HL-60 (cell line): ENCODE results near the gene SLAMF9.
A peak's percentile ranks its signal among the peaks of the same experiment; 100 is the strongest.

Source experiments
- DNase-seq, 2 experiments: peaks; one replicate each; pipeline ENCODE4 v3.0.0-alpha.2; 2010 to 2020; ENCODE audit warnings: low read depth in 1 of 2, low spot score in 1 of 2
- H3K27ac ChIP-seq: fragments of 250-450 bp; sonication (Bioruptor Pico); replicated peaks from 2 replicates; pipeline ENCODE4 v1.5.1; 2020; ENCODE audit warnings: mild to moderate bottlenecking, moderate library complexity
- H3K27me3 ChIP-seq: fragments of 250-450 bp; sonication (Bioruptor Pico); 2 replicates; pipeline ENCODE4 v1.5.1; 2021; ENCODE audit warnings: mild to moderate bottlenecking, moderate library complexity; ENCODE audit not compliant: insufficient read depth, poor library complexity, severe bottlenecking
- H3K4me3 ChIP-seq: replicated peaks from 2 replicates; pipeline ENCODE4 v1.5.1; 2011; ENCODE audit warnings: mild to moderate bottlenecking, control low read depth, low read length; ENCODE audit not compliant: insufficient read depth
- GABPA ChIP-seq: IDR thresholded peaks from 2 replicates; pipeline ENCODE4 v1.6.1; 2012; ENCODE audit warnings: low read depth
- POLR2AphosphoS5 ChIP-seq: IDR thresholded peaks from 2 replicates; pipeline ENCODE4 v1.6.1; 2012; ENCODE audit warnings: low read depth
- SPI1 ChIP-seq: IDR thresholded peaks from 2 replicates; pipeline ENCODE4 v1.6.1; 2012; ENCODE audit warnings: low read depth, mild to moderate bottlenecking, borderline replicate concordance
- TF ChIP-seq, protein P1 (sequence below): IDR thresholded peaks from one replicate; pipeline ENCODE4 v1.5.1; 2011; ENCODE audit warnings: low read length, control low read depth, inconsistent platforms; ENCODE audit not compliant: insufficient read depth
- TF ChIP-seq, protein P2 (sequence below): IDR thresholded peaks from 2 replicates; pipeline ENCODE4 v1.6.1; 2012; ENCODE audit warnings: low read depth; ENCODE audit not compliant: insufficient replicate concordance

The SLAMF9 gene

DNA sequence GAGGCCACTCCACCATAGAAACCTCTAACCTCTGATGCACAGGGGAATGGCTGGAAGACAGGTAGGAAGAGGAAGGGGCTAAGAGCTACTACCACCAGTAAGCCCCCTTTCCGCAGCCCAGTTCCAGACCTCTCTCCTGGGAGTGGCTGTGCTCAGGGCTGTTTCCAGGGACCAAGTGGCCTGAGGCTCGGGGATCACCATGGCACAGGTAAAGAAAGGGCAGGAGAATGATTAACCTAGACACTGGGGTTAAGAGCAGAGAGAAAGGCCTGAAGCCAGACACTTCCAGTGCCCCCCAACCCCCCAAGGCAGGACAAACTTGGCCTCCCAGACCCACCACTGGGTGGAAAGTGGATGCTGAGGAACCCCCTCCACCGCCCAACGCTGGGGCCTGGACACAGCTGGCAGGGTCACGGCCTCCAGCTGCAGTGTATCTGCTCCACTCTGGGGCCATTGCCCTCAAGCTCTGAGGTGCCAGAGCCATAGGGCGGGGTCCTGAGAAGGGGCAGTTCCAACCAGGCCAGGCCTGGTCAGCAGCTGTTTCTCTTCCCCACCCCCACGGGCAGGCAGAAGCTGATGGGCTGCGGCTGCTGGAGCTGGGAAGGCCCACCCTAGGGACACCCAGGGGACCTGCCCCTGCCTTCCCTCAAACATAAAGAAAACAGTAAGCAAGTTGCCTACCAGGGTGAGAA lies 31.4 kb downstream of the SLAMF9 start:
- Histone ChIP-seq H3K27ac (peak overlapping the region; percentile 95), H3K27me3 (no peaks in the 10 kb centered on the region), H3K4me3 (peak overlapping the region; percentile 88)
- DNase-seq = no peak
- TF ChIP-seq, protein P1, sequence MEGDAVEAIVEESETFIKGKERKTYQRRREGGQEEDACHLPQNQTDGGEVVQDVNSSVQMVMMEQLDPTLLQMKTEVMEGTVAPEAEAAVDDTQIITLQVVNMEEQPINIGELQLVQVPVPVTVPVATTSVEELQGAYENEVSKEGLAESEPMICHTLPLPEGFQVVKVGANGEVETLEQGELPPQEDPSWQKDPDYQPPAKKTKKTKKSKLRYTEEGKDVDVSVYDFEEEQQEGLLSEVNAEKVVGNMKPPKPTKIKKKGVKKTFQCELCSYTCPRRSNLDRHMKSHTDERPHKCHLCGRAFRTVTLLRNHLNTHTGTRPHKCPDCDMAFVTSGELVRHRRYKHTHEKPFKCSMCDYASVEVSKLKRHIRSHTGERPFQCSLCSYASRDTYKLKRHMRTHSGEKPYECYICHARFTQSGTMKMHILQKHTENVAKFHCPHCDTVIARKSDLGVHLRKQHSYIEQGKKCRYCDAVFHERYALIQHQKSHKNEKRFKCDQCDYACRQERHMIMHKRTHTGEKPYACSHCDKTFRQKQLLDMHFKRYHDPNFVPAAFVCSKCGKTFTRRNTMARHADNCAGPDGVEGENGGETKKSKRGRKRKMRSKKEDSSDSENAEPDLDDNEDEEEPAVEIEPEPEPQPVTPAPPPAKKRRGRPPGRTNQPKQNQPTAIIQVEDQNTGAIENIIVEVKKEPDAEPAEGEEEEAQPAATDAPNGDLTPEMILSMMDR = no peak
- TF ChIP-seq, protein P2, sequence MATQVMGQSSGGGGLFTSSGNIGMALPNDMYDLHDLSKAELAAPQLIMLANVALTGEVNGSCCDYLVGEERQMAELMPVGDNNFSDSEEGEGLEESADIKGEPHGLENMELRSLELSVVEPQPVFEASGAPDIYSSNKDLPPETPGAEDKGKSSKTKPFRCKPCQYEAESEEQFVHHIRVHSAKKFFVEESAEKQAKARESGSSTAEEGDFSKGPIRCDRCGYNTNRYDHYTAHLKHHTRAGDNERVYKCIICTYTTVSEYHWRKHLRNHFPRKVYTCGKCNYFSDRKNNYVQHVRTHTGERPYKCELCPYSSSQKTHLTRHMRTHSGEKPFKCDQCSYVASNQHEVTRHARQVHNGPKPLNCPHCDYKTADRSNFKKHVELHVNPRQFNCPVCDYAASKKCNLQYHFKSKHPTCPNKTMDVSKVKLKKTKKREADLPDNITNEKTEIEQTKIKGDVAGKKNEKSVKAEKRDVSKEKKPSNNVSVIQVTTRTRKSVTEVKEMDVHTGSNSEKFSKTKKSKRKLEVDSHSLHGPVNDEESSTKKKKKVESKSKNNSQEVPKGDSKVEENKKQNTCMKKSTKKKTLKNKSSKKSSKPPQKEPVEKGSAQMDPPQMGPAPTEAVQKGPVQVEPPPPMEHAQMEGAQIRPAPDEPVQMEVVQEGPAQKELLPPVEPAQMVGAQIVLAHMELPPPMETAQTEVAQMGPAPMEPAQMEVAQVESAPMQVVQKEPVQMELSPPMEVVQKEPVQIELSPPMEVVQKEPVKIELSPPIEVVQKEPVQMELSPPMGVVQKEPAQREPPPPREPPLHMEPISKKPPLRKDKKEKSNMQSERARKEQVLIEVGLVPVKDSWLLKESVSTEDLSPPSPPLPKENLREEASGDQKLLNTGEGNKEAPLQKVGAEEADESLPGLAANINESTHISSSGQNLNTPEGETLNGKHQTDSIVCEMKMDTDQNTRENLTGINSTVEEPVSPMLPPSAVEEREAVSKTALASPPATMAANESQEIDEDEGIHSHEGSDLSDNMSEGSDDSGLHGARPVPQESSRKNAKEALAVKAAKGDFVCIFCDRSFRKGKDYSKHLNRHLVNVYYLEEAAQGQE = no peak
- TF ChIP-seq SPI1 (no peak), GABPA (no peak), POLR2AphosphoS5 (no peak)

DNA sequence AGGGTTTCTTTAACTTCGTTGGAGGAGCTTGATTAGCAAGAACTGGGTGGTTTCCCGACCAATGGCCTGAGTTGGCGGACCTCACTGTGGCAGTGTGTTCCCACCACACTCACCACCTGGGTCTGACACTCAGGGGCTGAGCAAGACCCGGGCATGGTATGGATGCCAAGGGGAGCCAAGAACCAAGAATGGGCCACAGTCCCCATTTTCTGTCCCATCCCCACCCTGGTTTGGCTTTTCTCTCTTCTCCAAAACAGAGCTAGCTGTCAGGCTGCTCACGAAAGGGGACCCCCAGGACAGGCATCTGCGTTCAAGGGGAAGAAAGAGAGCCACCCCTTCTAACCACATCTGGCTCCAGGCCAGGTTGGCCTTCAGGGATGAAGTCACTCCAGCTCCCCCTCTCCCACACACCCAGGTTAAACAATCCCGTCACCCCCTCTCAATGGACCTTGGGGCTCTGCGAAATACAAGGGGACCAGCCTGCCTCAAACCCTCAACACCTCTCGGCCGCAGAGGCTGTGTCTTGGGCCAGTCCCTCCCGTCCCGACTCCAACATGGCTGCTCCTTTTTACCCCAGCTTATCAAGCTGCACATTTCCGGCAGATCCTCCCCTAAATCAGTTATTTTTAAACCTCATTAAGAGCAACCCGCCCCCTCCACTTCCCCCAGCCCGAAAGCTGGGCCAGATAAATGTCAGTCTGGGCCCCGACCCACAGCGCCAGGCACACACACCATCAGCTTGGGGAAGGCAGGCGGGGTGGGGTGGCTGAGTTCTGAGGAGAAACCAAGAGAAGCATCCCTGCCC lies 32.1 kb downstream of the SLAMF9 start:
- Histone ChIP-seq H3K4me3 (peak overlapping the region; percentile 88), H3K27ac (peak overlapping the region; percentile 95), H3K27me3 (no peaks in the 10 kb centered on the region)
- no peak for DNase-seq
- peak; percentile 13; the same call in 1 of the 2 replicates for TF ChIP-seq POLR2AphosphoS5
- TF ChIP-seq, protein P1 = no peak

DNA sequence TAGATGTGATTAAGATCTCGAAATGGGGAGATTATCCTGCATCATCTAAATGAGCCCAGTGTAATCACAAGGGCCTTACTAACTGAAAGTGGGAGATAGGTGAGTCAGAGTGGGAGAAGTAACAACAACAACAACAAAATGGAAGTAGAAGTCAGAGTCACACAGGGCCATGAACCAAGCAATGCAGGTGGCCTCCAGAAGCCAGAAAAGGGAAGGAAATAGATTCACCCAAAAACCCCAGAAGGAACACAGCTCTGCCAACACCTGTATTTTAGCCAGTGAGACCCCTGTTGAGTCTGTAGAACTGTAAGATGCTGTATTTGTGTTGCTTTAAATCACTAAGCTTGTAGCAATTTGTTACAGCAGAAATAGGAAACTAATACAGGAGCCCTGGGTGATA lies 32.8 kb downstream of the SLAMF9 start:
- Histone ChIP-seq H3K4me3 (no peak overlapping the region), H3K27ac (peak overlapping the region; percentile 95)

DNA sequence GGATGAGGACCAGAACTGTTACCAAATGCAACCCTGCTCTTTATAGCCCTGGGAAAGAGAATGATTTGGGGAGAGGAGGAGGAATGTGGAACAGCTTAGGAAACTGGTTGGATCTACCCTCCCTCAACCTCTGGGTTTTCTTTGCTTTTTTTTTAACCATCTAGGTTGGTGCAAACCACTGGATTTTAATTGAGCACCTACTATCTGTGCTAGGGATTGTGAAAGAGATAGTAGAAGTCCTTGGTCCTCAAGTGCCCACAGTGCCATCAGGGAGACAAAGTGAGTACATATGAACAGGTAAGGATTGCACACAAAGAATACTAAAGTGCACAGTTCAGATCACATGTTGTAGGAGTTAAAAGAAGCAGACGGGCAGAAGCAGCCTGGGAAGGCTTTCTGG lies 33.4 kb downstream of the SLAMF9 start:
- Histone ChIP-seq H3K27ac (peak overlapping the region; percentile 95), H3K27me3 (no peaks in the 10 kb centered on the region), H3K4me3 (no peak overlapping the region)
- TF ChIP-seq POLR2AphosphoS5 = no peak
- TF ChIP-seq SPI1 = no peak
- TF ChIP-seq, protein P2 = no peak
- no peak for TF ChIP-seq GABPA
- TF ChIP-seq, protein P1 = no peak
- no peak for DNase-seq

More for the DNA sequence above, 32.8 kb downstream of the SLAMF9 start:
- H3K27me3 ChIP-seq = no peaks in the 10 kb centered on the region
- DNase-seq = no peak
- TF ChIP-seq POLR2AphosphoS5 (0 out of 2 replicates have a peak, but pooled peaks have one; percentile 16), GABPA (no peak)
